Endodermal cell (in vitro differentiated cells): ENCODE data around the gene CTCFL. TPM values are rescaled to one million over a fixed set of nuclear protein-coding genes. Genes with fewer than 3 reads are reported as not detected.

Experiments used
- DNase-seq: peaks from one replicate; pipeline ENCODE4 v3.0.0-alpha.2; 2017
- H3K27ac ChIP-seq: 2 replicates; pipeline ENCODE4 v1.5.1; 2013; ENCODE audit warnings: mild to moderate bottlenecking, low read depth, low read length, moderate library complexity
- H3K27me3 ChIP-seq: 2 replicates; pipeline ENCODE4 v1.6.1; 2013; ENCODE audit warnings: mild to moderate bottlenecking, low read length, moderate library complexity; ENCODE audit not compliant: insufficient read depth, control insufficient read depth, poor library complexity, severe bottlenecking
- H3K36me3 ChIP-seq: 2 replicates; pipeline ENCODE4 v1.7.0; 2013; ENCODE audit warnings: mild to moderate bottlenecking, low read length, moderate library complexity; ENCODE audit not compliant: control insufficient read depth, insufficient read depth
- H3K4me1 ChIP-seq: one replicate; pipeline ENCODE4 v1.7.0; 2013; ENCODE audit warnings: low read length; ENCODE audit not compliant: control insufficient read depth, insufficient read depth
- H3K4me3 ChIP-seq: 2 replicates; pipeline ENCODE4 v1.5.1; 2013; ENCODE audit warnings: mild to moderate bottlenecking, low read length, moderate library complexity
- H3K9ac ChIP-seq: 2 replicates; pipeline ENCODE4 v1.6.1; 2013; ENCODE audit warnings: mild to moderate bottlenecking, low read length, moderate library complexity; ENCODE audit not compliant: poor library complexity, severe bottlenecking; ENCODE audit errors: extremely low read depth
- H3K9me3 ChIP-seq: 2 replicates; pipeline ENCODE4 v1.6.1; 2013; ENCODE audit warnings: mild to moderate bottlenecking, low read length, moderate library complexity; ENCODE audit not compliant: control insufficient read depth
- H3K27ac Mint-ChIP-seq: 2 replicates; pipeline ENCODE4 v1.8.0; 2020; ENCODE audit warnings: mixed read lengths
- H3K27me3 Mint-ChIP-seq: 2 replicates; pipeline ENCODE4 v1.8.0; 2021; ENCODE audit warnings: mild to moderate bottlenecking, mixed read lengths; ENCODE audit not compliant: insufficient read depth
- H3K36me3 Mint-ChIP-seq: 2 replicates; pipeline ENCODE4 v1.8.0; 2020; ENCODE audit warnings: low read depth, mixed read lengths
- H3K4me1 Mint-ChIP-seq: 2 replicates; pipeline ENCODE4 v1.8.0; 2020; ENCODE audit warnings: mixed read lengths
- H3K4me3 Mint-ChIP-seq: 2 replicates; pipeline ENCODE4 v1.8.0; 2020; ENCODE audit warnings: mild to moderate bottlenecking, moderate library complexity, mixed read lengths
- H3K9me3 Mint-ChIP-seq: 2 replicates; pipeline ENCODE4 v1.8.0; 2020; ENCODE audit warnings: mild to moderate bottlenecking, mixed read lengths
- WGBS, 2 experiments: methylation state at CpG; one replicate each; pipeline versions ENCODE4 v1.1.5 to v1.1.7; 2013; ENCODE audit warnings: missing lambda C conversion rate in 2 of 2, mixed read lengths in 1 of 2; ENCODE audit not compliant: insufficient coverage in 1 of 2, insufficient read length in 1 of 2; 5-methylcytosine and 5-hydroxymethylcytosine counted together
- total RNA-seq, 2 donors: library from RNA; stranded (reverse); fragmentation: NEBNext Ultra II Directional in 1 of 2; extraction: Animal tissue kit (Norgen Biotek cat#: 25700) in 1 of 2; gene quantifications; 2 replicates in 1 of 2; 3 replicates in 1 of 2; pipeline ENCODE4 v1.2.1, GENCODE V29; 2021
- TF ChIP-seq, protein P1 (sequence below): fragments of 200-600 bp; sonication (generic); conservative IDR thresholded peaks from 2 replicates; pipeline ENCODE4 v1.5.0; 2021; ENCODE audit warnings: antibody characterized with exemption, mild to moderate bottlenecking

CTCFL gene
- total RNA-seq, 2 donors from 2014 or later: 0.33 to 1.4 TPM

- Mint-ChIP-seq H3K27me3 (peaks cover 18% of the 10 kb centered on the region), H3K4me3 (no peak overlapping the region), H3K27ac (no peak overlapping the region), H3K4me1 (peaks cover 28% of the 10 kb centered on the region), H3K36me3 (no peaks in the 10 kb centered on the region), H3K9me3 (no peaks in the 10 kb centered on the region)
- no peaks in the 10 kb centered on the region for H3K4me1 ChIP-seq
- H3K4me3 ChIP-seq: no peak overlapping the region
- no peaks in the 10 kb centered on the region for H3K9me3 ChIP-seq
- H3K9ac ChIP-seq: no peak overlapping the region
- WGBS, 2 experiments: 41 to 71% methylated on average over 10 to 20 of the region's 20 CpGs
- TF ChIP-seq, protein P1, sequence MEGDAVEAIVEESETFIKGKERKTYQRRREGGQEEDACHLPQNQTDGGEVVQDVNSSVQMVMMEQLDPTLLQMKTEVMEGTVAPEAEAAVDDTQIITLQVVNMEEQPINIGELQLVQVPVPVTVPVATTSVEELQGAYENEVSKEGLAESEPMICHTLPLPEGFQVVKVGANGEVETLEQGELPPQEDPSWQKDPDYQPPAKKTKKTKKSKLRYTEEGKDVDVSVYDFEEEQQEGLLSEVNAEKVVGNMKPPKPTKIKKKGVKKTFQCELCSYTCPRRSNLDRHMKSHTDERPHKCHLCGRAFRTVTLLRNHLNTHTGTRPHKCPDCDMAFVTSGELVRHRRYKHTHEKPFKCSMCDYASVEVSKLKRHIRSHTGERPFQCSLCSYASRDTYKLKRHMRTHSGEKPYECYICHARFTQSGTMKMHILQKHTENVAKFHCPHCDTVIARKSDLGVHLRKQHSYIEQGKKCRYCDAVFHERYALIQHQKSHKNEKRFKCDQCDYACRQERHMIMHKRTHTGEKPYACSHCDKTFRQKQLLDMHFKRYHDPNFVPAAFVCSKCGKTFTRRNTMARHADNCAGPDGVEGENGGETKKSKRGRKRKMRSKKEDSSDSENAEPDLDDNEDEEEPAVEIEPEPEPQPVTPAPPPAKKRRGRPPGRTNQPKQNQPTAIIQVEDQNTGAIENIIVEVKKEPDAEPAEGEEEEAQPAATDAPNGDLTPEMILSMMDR: peak; percentile 76
- no peaks in the 10 kb centered on the region for H3K36me3 ChIP-seq
- H3K27me3 ChIP-seq: no peaks in the 10 kb centered on the region
- peak; percentile 88 for DNase-seq
- no peak overlapping the region for H3K27ac ChIP-seq
These were observed 26.2 kb downstream of the CTCFL start for GRCh38 chr20:57498425-57499400.

- peaks cover 28% of the 10 kb centered on the region for H3K4me1 Mint-ChIP-seq
These were observed 28.3 kb downstream of the CTCFL start for GRCh38 chr20:57496592-57496991.

DNA sequence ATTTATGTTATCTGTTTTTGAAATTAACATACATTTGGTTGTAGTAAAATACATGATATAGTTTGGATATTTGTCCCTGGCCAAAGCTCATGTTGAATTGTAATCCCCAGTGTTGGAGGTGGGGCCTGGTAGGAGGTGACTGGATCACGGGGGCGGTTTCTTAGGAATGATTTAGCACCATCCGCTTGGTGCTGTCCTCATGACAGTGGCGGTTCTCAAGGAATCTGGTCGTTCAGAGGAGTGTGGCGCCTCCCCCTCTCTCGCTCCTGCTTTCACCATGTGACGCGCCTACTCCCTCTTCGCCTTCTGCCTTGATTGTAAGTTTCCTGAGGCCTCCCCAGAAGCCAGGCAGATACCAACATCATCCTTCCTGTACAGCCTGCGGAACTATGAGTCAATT lies 29.0 kb downstream of the CTCFL start:
- TF ChIP-seq, protein P1: no peak
- Histone ChIP-seq H3K27me3 (no peaks in the 10 kb centered on the region), H3K9ac (no peak overlapping the region), H3K4me1 (no peaks in the 10 kb centered on the region), H3K36me3 (no peaks in the 10 kb centered on the region), H3K9me3 (no peaks in the 10 kb centered on the region), H3K27ac (no peak overlapping the region), H3K4me3 (no peak overlapping the region)
- peak; percentile 48 for DNase-seq
- H3K27ac Mint-ChIP-seq: no peak overlapping the region
- peaks cover 3% of the 10 kb centered on the region for H3K27me3 Mint-ChIP-seq
- H3K4me3 Mint-ChIP-seq: no peak overlapping the region
- H3K4me1 Mint-ChIP-seq: peaks cover 24% of the 10 kb centered on the region
- no peaks in the 10 kb centered on the region for H3K9me3 Mint-ChIP-seq
- 69 to 86% methylated on average over 5 to 11 of the region's 11 CpGs for WGBS, 2 experiments
- H3K36me3 Mint-ChIP-seq: no peaks in the 10 kb centered on the region

More at GRCh38 chr20:57496592-57496991, 28.3 kb downstream of the CTCFL start:
- H3K27me3 ChIP-seq: no peaks in the 10 kb centered on the region
- DNase-seq: peak; percentile 4
- TF ChIP-seq, protein P1: no peak
- H3K9me3 ChIP-seq: no peaks in the 10 kb centered on the region
- no peaks in the 10 kb centered on the region for H3K36me3 Mint-ChIP-seq
- WGBS, 2 experiments: 83 to 92% methylated on average over 2 to 3 of the region's 4 CpGs
- H3K36me3 ChIP-seq: no peaks in the 10 kb centered on the region
- no peak overlapping the region for H3K4me3 ChIP-seq
- no peak overlapping the region for H3K4me3 Mint-ChIP-seq
- no peak overlapping the region for H3K27ac ChIP-seq
- no peaks in the 10 kb centered on the region for H3K9me3 Mint-ChIP-seq
- H3K9ac ChIP-seq: no peak overlapping the region
- H3K27ac Mint-ChIP-seq: no peak overlapping the region
- H3K27me3 Mint-ChIP-seq: peaks cover 5% of the 10 kb centered on the region
- no peaks in the 10 kb centered on the region for H3K4me1 ChIP-seq
